ENCODE results near the gene PAX8.
"Not testable (repeated sequence)": the region's sequence is repeated elsewhere in the genome, so short reads cannot be mapped to it uniquely, and the experiment has no call there.

PAX8 gene

DNA sequence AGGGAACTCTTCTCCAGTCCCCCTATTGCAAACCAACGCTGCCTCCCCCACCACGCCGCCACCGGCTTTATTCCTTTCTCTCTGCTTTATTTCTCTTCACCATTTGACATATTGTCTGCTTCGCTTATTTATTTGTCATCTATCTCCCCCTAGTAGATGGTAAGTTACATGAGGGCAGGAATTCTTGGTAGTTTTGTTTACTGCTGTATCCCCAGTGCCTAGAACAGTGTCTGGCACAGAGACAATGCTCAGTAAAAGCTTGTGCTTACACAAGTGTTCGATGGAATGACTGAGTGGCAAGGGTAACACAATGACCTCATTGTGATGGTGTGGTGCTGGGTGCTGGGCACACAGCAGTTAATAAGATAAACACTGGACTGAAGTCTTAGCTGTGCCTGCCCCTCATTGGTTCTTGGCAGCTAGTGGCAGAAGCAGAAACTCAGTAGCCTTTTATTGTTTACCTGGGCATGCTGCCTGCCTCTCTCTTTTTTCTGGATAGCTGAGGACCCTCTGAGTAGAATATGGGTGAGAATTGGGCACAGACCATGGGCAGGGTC is 9.5 kb upstream of the PAX8 start:
- DNase-seq = not testable (repeated sequence)

DNA sequence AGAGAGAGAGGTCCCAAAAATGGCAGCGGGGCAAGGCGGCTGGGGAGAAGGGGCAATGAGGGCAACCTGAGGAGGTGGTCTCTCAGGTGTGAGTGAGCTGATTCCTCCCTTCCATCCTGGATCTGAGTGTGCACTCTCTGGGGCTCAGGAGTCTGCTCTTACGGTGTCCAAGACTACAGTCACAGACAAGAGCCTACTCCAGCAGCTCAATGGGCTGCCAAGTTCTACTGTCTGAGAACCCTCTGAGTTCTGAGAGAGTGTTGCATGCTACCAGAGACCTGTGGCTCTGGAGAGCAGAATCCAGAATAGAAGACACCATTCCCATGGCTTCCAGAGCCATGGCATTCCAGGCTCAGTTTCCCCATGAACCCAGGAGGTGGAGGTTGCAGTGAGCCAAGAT is 7.1 kb upstream of the PAX8 start:
- no peak for DNase-seq

DNA sequence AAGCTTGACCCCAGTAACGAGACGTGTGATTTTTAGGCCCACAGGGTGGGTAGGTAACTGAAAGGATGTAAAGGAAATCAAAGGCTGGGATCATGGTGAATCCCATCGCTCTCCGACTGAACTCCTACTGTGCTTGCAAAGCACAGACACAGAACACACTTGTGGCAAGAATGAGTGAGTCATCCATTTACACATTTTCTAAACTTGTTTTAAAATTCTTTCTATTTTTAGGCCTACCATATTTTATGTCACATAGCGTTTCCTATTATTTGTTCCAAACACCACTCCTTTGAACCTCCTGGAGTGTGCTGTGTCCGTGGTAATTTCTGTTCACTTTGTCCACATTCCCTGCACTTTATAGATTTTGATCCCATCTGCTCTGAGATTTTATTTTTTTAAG is 6.3 kb upstream of the PAX8 start:
- DNase-seq = not testable (repeated sequence)

DNA sequence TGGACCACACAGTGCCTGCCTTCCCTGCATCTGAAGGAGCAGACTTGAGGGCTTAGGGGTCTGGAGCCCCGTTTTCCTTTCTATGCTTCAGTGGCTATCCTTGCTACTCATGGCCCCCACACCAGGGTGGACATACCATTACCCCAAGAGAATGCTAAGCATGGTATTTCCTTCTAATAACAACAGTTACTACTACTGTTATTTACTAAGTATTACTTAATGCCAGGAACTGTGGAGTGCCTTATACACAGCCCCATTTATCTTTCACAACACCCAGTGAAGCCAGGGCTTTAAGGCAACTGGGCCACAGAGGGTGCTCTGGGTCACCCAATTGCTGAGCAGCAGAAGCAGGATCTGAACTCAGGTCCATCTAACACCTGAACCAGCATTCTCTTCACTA is 5.8 kb upstream of the PAX8 start:
- no peak for DNase-seq

DNA sequence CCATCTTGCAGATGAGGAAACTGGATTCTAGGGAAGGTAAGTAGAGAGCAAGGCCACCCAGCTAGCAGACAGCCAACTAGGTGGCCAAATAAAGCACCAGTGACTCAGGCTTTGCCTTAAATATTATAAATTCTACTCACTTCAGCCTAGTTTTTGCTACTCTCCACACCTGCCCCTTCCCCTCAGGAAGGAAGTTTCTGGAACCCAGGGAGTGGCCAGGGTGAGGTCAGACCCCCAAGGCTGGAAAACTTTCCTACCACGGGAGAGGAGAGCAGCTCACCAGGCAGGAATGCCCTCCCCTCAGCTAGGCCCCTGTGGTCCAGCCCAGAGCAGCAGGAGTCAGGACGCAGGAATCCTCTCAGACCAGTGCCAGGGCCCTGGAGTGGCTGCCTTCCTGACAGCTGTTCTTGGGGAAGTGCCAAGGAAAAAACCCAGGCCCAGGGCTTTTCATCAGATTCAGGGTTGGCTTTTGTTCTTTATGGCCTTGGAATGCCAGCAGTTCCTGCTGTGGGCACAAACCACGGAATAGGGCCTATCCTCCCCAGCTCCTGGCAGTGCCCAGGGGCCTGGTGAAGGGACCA is 5.1 kb upstream of the PAX8 start:
- DNase-seq = peak; percentile 30

DNA sequence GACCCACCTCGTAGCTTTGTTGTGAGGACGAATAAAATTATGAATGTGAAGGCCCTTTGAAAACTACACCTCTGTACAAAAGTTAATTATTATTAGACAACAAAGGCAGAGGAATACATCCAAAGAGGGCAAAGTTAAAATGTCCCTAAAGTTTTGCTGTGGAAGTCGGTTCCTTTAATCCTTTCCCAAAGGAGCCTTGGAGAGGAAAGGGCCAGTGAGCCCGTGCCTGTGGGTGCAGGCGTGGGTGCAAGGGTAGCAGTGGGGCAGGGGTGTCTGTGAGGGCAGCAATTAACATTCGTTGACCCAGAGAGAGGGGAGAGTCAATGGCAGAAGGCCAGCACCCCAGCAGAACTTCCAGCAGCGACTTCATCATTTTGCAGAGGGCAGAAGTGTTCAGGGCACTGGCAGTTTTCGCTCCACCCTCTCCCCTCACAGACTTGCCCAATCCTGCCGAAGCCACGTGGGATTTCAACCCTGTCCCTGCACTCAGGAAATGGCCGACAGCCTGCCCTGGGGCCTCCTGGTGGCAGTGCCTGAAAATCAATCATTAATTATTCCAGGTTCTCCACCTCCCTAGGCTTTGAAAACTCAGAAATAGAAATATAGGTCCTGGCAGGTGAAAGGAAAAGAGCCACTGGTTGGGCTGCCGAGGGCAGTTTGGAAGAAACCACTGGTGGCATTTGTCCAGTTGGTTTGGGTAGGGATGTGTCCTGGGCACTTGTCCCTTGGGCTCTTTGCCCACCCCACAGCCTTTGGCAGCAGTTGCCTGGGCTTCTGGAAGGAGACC is 4.2 kb upstream of the PAX8 start:
- no peak for DNase-seq

DNA sequence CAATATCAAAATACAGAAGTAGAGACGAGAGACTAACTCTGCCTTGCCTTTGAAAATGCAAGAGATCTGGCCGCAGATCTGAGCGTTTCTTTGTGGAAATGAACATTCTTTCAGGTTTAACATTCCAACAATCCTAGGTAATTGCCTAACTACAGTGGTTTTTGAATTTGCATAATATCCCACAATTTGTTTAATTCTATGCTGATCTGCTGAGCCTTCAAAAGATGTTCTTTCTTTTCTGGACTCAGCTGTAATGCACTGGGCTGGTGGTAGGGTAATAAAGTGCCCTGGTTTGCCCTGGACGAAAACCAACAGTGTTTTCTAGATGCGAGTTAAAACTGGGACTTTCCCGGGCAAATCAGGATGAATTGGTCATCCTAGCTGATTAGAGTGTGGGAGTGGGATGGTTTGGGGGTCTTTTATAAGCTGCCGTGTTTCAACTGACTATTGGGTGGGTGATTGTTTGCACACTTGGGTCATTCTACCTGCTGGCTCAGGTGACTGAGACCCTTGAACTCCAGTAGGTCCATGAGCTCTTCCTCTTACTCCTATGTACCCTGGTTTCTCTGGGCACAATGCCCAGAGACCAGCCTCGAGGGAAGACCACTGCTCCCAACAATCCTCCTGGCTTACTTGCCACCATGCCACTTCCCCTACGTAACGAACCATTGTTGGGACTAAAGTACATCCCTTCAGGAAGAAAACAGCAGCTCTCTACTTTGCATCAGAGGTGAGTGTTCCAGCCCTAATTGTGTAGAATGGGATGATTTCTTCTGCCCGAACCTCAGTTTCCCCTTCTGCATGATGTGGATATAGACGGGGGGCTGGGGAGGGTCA is 3.4 kb upstream of the PAX8 start:
- no peak for DNase-seq

DNA sequence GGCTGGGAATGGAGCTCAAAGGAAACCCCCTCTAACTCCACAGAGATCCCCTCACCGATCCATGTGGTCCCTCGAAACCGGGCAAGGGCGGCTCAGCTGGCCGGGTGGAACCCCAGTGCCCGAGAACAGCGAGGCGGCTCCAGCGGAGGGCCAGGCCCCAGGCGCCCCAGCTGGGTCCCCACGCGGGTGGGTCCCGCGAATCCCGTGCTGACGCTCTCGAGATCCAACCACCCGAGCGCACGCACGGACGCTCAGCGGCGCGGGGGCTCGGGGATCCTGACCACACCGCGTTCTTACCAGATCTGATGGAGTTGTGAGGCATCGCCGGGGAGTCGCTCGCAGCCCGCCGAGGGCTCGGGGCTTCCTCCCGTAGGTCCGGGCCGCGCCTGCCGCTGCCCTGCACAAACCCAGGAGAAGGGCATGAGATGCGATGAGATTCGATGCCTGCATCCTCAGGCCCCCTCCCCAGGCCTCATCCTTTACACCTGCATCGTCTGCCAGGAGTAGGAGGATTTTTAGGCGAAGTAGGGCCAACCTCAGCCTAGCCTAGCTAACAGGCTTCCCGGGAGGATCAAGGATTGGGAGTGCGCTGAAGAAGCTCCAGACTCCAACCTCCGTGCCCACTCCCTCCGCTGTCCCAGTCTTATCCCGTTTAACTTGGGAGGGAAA is 514 bp downstream of the PAX8 start:
- DNase-seq = no peak

DNA sequence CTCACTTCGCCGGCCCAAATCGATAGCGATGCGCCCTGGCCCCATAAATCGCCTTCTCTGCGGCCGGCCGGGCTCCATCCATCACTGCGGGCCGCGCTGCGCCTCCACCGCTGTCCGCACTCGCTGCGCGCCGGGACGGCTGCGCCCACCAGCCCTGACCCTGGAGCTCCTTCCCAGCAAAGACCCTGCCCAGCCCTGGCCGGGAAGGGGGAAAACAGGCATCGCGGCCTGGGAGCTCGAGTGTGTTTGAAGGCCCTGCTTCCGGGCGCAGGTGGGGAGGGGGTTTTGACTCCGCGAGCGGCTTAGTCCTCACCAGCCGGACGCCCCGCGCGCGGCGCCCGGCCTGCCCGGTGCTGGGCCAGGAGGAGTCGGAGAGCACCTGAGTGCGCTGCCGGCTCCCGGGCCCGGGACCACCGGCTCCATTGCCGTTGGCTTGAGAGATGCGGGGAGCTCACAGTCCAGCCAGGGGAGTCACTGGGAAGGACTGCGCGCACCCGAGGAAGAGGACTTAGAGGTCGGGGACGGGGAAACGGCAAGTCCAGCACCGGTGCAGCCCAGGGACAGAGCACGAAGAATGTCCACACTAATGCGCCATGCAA is 1.1 kb downstream of the PAX8 start:
- no peak for DNase-seq

DNA sequence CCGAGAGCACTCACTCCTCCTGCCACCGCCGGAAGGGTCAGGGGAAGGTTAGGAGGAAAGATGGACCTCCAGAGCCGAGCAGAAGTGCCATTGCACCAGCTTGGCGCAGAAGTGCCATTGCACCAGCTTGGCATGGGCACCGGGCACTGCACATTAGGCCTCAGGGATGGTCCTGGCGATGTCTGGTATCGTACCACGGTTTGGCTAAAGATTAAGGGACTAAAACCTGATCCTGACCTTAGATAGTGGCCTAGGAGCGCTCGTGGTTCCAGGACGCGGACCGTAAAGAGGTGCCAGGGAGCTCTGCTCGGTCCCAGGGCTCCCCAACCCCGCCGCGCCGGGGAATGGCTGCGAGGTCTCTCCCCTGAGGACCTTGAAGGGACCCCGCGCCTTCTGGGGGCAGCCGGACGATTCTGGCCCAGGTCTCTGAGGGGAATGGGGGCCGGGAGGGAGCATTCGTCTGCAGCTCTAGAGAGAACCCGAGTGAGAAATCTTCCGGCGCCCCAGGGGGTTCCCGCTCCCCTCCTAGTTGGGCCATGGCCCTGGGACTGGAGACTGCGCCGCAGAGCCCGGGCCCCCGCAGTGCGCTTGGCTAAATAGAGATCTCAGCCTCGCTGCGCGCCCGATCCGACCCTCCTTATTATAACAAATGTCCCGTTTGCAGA is 1.8 kb downstream of the PAX8 start:
- DNase-seq = no peak

DNA sequence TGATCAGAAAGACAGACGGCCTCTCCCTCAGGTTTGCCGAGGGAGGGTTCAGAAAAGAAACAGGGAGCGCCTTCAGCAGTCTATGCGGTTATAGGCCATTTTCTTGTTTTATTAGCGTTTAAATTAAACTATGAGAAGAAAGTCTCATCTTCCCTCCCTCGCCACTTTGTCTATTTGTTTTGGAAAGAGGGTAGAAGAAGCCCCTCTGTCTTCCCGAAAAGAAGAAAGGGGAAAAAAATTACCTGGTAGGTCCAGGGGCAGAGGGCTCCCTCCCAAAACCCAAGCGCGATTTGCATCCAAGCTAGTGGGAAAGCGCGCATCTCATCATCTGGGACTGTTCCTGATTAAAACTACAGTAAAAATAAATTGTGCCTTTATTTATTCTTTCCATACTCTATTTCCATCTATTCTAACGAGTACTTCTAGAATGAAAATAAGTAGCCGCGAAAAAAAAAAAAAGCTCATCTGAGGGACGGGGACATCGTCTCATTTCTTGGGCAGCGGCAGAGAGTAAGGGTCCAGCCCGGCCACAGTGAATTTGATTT is 2.4 kb downstream of the PAX8 start:
- no peak for DNase-seq

DNA sequence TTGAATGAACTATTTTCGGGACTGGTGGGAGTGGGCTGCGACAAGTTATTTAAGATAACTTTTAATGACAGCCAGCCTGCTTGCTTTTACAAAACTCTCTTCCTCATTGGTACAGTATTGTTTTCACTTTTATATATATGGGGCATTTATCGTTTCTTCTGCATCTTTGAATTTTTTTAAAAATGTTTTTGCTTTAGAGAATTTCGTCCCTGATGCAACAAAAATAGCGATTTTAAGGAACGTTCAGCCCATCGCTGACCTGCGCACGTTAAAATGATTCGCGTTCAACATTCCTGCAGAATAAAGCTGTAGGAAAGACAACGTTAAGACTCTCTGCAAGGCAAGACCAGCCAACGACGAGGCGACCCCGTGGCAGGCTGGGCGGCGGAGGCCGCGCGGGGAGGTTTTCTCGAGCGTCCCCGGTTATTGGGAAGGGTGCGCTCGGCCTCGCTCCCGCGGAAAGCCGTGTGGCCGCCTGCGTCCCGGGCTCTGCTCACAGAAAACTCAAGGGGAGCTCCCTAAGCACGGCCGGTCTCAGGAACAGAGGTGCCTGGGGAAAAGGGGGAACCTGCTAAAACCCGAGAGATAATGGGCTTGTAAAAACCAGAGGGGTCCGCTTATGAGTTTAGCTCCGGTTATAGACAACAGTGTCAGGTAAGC is 3.0 kb downstream of the PAX8 start:
- no peak for DNase-seq

DNA sequence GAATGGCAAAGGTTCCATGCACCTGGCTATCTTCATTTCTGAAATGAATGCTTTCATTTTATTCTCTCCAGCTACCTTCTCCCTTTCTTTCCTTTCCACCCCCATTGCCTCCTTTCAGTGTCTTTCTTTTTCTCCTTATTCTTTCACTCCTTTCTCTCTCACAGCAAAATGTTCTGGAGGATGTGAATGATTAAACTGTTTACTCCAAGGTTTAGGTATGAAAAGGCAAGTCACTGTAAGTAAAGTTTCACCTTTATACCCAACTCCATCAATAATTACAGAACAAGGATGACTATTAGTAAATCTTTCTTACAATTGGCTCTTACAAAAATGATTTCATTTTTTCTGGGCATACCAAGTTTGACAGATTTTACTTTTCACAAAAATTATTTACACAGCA is 4.3 kb downstream of the PAX8 start:
- DNase-seq = no peak

DNA sequence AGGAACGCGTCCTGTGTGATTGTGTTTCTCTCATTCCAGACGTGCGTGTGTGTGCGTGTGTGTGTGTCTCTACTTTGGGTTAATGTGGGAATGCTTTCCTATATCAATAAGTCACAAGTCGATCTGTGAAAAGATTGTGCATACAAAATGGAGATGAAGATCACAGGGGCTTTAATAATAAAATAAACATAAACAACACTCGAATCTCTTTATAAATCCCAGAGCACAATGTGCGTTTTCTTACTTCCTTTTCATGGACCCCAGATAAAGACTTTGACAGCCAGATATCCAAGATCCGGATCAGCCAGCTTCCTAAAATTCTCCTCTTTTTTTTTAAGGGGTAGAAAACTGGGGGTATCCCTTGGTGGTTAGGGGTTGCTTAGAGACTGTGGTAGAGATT is 4.7 kb downstream of the PAX8 start:
- DNase-seq = no peak

DNA sequence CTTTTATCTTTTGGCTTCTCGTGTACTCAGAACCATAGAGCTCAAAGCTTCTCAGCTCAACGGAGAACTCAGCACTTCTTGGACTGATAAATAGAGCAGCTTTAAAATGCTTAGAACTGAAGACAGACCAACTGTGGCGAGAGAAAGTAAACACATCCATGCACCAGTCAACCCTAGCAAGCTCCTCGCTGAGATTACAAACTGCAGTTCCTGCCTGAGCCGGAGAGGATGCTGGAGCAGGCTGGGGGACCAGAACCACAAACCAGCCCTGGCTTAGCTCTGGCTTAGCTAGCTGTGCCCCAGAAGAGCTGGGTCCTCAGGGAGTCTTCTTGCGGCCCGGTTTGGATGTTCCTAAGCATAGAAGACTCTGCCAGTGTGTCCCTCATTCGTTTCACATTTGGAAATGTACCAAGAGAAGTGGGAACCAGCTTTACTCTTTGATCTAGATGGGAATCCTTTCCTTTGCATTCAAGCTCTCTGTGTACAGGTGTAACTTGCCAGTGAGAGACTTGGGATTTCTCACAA is 5.6 kb downstream of the PAX8 start:
- peak; percentile 33 for DNase-seq

DNA sequence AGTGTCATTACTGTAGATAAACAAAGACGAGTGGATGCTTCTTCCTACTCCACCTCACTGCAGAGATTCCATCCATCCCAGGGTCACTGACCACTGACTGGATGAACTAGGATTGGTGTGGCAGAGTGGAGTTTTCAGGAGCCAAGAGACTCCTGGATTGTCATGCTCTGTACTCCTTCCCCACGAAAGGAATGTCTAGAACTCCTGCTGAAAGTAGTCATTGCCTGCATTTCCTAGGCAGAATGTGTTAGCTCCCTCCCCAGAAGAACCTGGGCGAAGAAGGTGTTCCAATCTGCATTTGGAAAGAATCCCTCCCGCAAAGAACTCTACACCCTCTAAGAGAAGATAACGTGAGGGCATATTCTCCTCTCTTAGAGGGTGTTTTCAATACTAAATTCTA is 6.2 kb downstream of the PAX8 start:
- DNase-seq = no peak

DNA sequence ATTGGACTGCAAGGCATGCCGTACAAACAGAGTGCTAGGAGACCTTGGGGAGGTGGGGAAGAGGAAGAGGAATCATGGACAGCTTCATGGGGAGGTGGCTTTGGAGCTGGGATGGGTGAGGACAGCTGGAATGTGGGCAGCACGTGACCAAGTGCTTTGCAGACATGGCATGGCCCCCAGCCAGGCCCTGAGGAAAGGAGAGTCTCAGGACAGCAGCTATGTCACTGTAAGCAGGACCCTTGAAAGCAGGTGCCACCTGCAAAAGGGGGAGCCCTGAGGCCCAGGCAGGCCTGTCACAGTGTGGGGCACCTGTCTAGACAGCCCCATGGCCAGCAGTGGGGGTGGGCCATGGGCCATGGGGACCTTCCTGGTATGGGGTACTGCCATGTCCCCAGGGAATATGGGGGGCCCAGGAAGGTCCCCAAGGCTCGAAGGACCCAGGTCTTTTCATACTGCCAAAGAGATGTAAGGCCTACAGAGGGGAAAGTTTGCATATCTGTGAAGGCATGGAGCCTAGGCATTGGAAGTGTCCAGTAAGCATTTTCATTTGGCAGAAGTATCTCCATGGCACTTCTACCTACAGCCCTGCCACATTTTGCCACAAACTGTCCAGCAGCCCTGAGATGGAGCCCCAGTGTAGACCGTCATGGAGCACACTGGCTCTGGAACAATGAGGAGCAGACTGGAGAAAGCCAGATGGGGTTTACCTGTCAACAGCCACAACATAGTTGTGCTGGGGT is 9.9 kb downstream of the PAX8 start:
- DNase-seq = no peak

DNA sequence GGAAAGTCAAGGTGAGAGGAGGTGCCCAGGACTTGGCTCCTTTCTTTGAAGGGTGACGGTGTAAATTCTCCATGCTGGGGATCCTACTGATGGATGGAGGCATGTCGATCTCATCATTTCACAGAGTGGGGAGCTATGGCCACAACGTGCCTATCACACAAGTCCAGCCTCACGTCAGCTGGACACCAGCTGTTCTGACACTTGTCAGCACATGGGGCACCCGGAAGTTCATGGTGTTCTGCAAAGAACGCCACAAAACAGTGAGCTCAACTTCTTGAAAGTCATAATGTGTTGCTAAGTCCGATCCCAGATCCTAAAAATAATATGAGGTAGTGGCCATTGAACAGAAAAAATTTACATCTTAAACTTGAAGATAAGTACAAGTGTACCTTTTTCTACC is 12.3 kb downstream of the PAX8 start:
- DNase-seq = no peak

DNA sequence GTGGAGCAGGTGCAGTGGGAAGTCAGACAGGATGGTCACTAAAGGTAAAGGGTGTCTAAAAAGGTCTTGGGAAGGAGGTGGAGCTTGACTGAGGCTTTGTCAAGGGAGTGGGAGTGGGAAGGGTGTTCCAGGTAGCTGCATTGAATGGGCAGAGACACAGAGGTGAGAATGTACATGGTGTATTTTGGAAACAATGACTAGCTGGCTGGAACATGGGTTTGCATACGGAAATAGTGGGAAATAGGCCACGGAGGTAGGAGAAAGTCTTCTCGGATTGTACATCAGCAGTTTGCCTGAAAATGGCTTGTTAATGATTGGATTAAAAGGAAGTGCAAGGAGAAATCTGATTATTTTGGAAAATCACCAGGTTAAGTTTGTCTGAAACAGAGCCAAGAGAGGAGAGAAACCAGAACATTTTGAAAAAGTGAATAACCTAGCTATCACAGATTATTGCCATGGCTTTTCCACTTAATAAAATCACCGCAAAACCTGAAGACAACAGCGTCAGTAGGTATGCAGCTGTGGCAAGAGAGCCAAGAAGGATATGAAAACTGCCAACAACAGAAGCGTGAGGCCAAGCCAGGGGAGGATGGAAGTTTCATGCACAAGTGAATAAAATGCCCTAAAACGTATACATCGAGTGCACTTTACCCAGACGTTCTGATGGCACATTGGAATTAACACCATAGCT is 13.9 kb downstream of the PAX8 start:
- no peak for DNase-seq

DNA sequence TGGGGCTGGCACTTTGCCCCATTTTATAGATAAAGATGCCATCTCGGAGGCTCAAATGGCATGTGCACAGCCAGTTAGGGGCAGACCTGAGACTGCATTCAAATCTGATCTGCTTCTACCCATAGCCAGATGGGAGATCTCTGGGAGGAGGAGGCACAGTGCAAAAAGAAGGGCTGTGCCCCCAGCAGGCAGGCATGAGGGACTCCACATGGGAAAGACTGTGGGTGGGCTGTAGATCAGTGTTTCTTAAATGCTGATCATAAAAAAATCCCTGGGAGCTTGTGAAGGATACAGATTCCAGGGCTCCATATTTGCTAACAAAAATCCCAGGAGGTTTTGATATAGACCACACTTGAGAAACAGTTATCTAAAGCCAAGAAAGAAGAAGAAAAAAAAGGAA is 15.2 kb downstream of the PAX8 start:
- no peak for DNase-seq

Measured in DMS79 treated with DMSO at 0.1 percent for 48 hours (cell line).